GM19193 (cell line): Measurements from ENCODE around the gene CELA1.

Experiments used
- POLR2A ChIP-seq: IDR thresholded peaks from 4 replicates; pipeline ENCODE4 v1.6.1; 2011; ENCODE audit not compliant: insufficient read depth, insufficient read length; ENCODE audit errors: extremely low read depth

The CELA1 gene

DNA sequence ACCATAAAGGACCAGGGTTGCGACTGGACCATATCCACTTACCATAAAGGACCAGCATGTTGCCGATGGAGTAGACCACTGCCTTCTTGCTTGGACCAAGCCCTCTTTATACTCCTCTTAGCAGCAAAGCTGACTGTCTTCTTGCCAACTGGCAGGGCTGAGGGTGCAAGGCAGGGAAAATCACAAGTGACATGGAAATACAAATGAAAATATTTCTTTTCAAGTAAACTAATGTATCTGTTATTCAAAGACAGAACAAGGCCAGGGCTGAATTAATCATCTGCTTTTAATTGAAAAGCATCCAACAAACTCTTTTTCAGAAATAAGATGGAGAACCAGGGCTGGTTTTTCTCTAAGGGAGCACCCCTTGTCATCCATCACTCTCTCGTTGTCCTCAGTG lies at the start of gene CELA1:
CELA1 (minus strand) TSS at position 99 of the 400 bp plus-strand sequence; CDS start at position 58, 41 bp downstream.
- TF ChIP-seq POLR2A = no peak

DNA sequence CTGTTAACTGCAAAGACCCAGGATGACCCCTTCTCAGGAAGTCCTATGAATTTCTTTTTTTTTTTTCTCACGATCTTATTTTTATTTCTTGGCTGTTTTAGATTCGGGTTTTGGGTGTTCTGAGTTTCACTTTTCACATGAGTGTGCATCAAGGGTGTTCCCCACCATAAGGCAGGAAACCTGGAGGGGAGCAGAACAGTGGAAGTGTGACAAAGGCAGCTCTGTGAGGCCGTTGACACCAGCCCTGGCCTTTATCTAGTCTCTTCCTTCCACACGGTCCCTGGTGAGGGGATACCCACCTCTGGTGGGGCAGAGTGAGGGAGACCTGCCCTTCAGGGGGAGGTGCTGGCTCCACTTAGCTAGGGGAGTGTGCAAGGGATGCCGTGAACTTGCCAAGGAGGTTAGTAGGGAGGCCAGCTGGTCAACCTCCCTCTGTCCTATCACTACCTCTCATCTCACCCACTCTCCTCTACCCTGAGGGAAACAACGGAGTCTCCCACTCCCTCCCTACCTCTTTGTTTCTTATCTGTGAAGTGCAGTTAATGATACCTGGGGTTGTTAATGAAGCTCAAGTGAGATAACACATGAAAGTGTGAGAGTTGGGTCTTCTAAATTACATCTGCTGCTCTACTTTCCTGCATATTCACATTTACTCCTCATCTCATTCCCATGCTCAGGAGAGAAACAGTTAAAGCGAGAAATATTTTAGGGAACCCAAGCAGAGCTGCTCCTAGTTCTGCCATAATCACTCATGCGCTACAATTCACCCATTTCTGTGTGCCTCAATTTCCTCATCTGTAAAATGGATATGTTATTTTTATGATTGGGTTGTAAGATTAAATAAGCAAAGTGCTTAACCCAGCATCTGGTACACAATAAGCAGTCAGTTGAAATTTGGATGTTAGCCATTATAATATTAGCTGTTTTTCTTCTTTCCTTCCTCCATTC lies 49.1 kb upstream of the CELA1 start:
- TF ChIP-seq POLR2A = peak; percentile 47

DNA sequence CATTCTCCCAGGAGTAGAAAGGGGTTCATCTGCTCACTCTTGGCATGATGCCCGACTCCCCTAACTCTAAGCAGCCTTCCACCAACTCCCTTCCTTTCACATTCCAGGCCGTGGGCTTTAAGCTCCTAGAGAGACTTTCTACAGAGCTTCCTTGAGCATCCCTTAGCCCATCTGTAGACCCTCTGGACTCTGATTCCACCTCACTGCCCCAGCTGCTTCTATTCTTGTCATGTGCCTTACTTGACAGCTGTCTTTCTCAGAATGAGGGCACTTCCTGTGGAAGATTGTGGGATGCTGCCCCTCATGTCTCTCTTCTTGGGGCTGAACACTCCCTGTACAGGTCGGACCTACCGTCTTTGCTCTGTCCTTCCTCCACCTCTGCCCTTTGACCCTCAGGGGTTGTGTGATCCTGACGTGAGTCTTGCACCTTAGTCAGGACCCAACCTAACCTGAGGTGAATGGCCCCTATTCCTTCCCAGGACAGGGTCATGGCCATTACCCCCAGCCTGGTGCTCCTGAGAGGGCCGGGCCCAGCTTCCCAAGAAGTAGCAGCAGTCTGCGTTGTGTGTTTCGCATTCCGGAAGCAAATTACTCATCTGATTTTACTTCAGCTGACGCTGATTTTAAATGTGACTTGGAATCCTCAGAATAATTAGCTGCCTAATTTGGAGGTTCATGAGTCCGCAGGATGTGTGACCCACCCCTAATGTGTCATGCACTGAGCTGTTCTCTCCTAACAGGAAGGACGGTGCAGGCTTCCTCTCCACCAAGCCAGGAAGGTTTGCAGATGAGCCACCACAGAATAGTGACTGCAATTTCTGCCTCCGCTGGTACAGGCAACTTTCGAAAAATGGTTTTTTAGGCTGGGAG lies 47.4 kb upstream of the CELA1 start:
- no peak for TF ChIP-seq POLR2A

DNA sequence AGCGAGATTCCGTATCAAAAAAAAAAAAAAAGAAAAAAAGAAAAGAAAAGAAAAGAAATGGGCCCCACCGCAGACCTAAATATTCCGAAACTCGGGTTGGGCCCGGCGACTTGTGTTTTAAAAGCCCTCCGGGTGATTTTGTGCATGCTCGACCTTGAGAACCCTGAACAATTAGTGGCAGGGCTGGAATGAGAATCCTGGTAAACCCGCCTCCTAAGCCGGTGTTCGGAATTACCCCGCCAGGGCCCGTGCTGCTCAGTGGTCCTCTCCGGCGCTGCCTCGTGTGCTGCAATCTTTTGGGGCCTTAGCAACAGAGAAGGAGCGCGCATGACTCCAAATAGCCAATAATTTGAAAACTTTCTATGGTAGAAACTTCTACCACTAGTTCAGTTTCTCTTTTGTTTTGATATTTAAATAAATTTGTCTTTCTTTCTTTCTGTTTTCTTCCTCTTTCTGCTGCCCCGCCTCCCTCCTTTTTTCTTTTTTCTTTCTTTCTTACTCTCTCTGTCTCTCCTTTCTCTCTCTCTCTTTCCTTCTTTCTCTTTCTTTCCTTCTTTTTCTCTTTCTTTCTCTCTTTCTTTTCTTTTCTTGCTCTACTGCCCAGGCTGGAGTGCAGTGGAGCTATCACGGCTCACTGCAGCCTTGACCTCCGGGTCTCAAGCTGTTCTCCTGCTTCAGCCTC lies 46.2 kb upstream of the CELA1 start:
- peak; percentile 64 for TF ChIP-seq POLR2A

DNA sequence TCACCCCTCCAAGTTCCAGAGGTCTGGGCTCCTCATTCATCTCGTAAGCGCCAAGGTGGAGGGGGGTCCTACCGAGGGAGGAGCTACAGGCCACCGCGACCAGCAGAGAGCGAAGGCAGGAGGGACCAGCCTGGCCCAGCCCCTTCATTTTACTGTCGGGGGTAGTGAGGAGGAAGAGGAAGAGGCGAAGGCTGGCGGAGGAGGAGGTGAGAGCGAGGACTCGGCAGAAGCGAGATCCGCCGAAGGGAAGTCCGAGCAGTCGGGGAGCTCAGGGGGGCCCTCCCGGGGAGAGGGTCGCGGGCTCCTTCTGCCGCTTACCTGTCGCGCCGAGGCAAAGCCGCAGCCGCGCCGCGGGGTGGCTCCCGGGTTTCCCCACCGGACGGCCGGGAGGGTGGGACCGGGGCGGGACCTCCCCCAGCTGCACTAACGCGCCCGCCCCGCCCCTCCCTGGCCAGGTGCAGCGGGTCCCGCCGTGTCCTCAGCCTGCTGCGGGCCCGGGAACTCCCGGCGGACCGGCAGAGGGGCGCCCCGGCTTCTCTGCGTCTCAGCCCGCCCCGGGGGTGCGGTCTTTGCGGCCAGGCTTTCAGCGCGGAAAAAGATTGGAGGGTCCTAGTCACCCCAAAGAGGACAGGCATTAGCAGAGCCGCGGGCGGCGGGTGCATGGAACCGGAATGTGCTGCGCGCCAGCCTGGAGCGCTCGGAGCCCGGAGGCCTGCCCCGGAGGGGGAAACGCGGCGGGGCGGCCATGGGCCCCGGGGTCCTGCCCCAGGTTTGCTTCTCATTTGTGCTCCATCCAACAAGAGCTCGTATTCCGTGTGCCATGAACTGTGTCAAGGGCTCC lies 45.0 kb upstream of the CELA1 start, which contains the start of gene GALNT6:
GALNT6 (minus strand) TSS at position 124 of the 841 bp plus-strand sequence. CDS start 11,625 bp downstream, outside the sequence.
- TF ChIP-seq POLR2A = peak; percentile 72

DNA sequence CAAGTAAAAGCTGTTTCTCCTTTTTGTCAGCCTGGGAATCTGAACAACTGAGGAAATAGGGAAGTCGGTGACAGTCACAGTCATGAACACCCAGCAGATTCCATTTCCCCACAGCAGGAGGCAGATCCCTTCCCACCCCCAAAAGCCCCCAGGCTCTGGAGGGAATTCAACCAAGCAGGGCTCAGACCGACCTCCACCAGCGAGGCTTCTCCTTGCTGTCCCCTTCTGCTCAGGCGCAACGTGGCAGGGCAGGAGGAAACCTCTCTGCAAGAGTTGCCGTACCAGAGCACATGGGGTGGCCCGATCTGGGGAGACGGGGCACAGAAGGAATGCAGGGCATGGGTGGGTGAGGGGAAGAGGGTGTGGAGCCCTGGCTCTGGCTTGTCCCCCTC lies 44.4 kb upstream of the CELA1 start:
- no peak for TF ChIP-seq POLR2A

DNA sequence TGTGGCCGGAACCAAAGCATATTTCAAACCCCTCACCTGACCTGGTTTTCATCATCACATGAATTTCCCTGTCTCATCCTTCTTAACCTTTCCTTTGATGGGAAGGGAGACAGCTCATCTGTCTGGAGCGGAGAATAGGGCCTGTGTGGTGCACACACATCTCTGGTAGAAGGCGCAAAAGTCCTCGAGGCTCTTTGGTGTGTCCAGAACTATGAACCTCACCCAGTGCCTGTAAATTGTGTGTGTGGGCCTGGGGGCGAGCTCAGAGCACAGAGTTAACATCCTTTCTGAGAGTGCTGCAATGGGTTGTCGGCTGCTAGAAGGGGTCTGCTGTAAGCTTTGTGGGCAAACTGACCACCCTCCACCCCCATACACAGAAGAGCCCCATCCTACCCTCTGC lies 44.0 kb upstream of the CELA1 start:
- TF ChIP-seq POLR2A = no peak

DNA sequence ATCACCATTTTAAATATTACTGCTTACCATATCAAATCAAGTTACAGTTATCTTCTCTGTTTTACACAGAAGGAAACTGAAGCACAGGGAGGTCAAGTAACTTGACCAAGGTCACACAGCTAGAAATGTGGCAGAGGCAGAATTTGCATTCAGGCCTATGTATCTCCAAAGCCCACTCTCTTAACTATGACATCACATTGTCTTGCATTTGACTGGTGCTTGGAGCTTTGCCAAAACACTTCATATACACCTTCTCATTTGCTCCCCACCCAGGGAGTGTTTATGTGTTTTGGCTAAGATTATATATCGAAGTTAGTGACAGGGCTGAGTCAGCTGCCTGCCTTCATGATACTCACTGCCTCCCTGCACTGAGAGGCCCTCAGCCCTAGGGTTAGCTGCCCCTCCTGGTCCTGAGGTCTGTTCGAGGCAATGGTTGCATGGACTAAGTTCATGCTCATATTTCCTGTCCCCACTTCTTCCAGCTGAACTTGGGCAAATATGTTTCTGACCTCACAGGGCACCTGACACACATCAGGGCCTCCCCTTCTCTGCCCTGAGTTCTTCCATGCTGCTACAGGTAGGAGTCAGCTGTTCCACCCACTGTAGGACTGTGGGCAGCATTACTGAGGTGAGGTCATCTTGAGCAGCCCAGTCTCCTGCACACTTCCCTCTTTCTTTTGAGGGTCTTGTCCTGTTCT lies 43.0 kb upstream of the CELA1 start:
- TF ChIP-seq POLR2A = no peak

DNA sequence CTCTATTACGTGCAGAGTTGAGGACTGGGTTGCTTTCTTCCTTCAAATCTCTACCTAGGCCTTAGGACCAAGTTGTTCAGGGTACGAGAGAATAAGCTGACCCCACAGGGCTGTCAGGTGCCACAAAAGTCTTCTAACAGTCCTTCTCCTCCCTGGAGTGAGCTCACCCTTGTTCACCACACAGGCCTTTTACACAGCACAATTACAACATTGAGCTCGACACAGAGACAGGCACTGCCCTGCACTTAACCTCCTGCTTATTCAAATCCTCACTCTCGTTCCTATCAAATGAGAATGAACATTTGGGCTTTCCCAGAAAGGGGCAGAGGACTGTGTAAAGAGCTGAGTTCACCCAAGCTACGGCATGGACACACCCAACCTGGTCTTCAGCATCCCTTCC lies 42.4 kb upstream of the CELA1 start:
- no peak for TF ChIP-seq POLR2A

DNA sequence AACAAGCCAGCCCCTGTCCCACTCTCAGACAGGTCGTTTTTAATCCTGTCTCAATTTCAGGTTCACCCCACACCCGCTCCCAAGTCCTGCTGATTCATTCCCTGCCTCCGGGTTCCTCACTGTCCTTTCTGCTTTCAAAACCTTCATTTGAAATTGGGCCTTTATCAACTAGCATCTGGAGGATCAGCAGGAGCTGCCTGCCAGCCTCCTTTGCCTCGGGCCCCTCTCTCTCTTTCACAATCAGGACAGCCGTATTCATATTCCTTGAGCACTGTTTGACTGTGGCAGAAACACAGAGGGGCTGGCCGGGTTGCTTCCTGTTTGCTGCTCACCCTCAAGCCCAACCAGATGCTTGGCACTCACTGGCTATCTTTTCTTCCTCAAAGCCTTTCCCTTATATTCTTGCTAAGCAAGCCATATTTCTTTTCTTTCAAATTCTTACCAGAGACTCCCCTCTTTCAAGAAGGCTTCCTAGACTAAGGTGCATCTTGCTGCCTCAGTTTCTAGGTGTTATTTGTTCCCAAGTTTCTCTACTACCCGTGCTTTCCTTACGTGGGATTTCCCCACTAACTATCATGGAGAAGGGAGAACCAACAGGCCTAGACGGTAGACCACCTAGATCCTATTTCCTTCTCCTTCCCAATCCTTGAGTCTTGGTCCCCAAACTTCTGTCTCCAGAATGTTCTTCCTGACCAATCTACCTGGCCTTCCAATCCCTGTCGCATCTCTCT lies 41.8 kb upstream of the CELA1 start:
- no peak for TF ChIP-seq POLR2A

DNA sequence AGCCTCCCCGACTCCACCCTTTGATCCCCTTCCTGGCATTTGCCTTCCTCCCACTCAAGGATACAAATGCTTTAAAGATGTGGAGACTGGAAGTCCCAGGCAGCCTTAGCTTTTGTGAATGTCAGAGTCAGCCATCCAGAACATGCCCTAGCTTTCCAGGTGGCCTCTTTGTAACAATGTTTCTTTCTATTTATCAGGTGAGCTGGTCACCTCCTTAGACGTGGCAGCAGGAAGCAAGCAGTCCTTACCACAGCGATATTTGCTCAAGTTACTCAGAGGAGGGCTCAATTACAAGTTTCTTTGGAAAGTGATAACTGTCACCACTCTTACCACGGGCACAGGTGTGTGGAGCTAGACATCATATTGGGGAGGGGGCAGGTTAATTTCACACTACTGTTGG lies 39.9 kb upstream of the CELA1 start:
- no peak for TF ChIP-seq POLR2A

DNA sequence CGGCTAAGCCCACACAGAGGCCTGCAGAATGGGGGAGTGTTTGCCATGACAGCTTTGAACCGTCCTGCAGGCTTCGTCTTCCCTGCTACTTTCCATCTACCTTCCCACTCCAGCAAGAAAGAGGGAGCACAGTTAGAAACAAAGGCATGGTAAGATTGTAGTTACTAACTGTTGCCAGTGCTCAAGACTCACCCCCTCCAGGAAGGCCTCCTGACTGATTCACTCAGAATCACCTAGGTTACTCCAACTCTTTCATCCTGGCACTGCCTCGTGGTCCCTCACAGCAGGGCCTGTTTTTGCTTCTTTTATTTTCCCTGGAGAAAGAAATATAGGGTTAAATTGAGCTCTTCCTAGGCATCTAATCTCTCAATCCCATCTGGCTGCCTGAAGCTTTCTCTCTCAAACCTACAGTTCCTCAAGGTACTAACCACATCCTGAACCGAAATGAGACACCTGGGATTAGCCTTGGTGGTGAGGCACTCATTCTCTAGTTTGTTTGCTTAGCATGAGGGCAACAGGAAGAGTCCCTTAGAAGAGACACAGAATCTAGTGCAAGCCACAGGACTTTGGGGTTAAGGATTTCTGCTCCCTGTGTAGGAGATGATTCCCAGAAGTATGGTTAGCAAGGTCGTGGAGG lies 36.9 kb upstream of the CELA1 start:
- no peak for TF ChIP-seq POLR2A
